ENCODE data around the gene RGS9.
"Not testable (repeated sequence)": the region's sequence is repeated elsewhere in the genome, so short reads cannot be mapped to it uniquely, and the experiment has no call there.

Gene RGS9

GRCh38 chr17:65116515-65116914, 20.7 kb upstream of the RGS9 start:
- not testable (repeated sequence) for DNase-seq

DNA sequence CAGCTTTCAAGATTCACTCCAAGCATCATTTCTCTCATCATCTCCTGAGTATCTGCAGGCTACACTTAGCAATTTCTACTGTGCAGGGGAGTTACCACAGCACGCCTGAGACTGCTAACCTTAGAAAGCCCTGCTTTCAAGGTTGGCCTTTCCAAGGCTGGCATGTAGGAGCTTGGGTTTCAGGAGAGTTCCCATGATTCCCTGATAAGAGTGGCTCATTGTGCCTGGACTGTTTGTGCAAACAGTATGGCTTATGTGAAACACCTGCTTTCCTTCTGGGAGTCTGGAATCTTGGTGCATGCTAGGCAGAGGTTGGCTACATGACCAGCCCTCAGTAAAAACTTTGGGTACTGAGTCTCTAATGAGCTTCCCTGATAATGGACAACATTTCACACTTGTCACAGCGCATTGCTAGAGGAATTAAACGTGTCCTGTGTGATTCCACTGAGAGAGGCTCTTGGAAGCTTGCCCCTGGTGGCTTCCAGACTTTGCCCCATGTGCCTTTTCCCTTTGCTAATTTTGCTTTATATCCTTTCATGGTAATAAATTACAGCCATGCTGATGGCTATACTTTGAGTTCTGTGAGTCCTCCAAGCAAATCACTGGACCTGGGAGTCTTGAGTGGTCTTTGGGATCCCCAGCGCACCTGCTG, 19.7 kb upstream of the RGS9 start:
- DNase-seq = no peak

DNA sequence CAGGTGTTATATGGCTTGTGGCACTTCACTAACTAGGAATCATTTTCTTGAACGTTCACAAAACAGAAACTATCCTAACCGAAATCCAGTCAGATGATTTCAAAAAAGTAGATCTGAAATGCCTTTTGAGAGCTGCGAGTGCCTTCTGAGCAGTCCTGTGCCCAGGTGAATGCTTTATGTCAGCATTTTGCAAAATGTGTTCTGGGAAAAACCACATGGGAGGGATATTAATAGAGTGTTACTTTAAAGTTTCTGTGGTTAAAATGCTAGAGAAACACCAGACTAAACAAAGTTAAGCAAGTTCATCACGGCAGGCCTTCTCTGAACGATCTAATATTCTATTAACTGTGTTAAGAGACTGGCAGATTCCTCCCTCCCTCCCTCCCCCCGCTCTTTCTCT, 15.8 kb upstream of the RGS9 start:
- DNase-seq = no peak

DNA sequence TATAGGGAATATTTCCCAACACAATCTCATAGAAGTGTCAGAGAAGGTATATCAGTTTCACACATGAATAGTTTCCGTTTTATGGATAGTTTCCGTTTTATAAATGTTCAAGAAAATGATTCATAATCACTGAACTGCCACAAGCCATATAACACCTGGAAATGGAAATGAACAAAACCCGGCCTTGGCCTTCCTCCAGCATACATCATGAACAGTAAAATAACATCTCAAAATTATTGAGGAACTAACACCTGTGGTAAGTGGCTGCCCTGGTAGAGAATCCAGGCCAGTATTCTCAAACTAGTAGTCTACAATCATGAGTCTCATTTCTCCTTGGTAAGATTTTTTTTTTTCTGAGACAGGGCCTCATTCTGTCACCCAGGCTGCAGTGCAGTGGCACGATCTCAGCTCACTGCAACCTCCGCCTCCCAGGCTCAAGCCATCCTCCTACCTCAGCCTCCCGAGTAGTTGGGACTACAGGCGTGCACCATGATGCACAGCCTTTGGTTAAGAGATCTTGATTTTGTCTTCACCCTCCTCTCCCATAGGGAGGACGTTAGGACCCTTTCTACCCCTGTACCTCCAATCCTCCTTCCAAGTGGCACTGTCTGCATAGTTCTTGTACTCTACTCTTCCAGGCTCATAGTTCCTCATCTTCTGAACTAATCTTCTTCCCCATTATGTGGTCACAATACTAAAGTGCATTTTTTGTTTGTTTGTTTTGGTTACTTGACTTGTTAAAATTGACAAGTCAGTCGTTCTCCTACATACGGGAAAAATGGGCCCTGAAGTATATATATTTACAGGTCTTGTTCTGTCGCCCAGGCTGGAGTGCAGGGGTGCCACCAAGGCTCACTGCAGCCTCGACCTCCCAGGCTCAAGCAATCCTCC, 15.0 kb upstream of the RGS9 start:
- DNase-seq = peak; percentile 58

- peak; percentile 89 for DNase-seq
These were observed 14.1 kb upstream of the RGS9 start for GRCh38 chr17:65122836-65123756.

- DNase-seq = no peak
These were observed 13.2 kb upstream of the RGS9 start for GRCh38 chr17:65123757-65124675.

DNA sequence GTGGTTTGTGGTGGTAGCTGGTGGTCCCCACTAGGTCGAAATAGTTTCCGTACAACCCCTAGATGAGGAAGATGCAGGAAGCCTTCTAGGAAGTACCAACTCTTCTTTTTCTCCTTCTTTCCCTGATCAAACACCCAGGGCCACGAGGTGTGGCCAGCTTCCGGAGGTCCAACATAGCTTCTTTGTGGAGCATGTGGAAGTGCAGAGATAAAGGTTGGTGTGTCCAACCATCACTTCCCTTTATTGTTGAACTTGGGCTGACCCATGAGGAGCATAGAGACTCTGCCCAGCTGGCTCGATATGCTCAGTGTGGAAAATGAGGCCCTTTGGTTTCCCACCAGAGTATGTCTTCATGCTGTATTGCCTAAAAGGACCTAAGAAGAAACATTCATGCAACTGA, 6.3 kb upstream of the RGS9 start:
- DNase-seq = no peak

DNA sequence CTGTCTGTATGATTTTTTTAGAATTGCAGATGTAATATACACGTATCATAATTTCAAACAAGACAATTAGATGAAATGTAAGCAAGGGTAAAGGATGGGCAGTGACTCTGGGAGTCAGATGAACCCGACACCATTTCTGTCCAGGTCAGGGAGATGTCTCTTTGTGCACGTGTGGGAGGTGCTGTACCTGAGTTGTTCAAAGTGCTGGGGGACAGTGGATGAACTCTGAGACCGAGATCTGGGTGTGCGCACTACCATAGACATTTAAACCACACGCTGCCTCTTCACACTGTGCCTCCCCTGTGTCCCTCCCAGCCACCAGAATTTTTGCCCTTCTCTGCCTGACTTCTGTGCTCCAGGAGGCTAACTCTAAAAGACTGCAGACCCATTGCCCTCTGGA, 5.9 kb upstream of the RGS9 start:
- no peak for DNase-seq

DNA sequence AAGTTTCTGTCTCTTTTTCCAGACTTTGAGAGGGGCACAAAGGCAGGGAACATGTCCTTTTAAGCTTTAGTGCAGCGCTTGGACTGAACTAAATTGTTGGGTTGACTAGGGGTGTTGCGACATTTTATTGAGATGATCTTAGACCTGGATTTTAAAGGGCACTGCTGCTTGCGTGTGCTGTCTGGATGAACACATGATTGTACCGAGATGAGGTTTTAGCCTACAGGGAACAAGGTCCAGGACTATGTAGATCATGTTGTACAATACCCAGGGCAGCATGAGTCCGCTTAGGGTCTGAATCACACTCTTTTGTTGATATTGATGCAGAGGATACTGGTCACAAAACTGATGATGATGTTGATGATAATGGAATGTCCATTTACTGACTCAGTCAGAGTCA, 5.2 kb upstream of the RGS9 start:
- no peak for DNase-seq

- no peak for DNase-seq
These were observed 3.1 kb upstream of the RGS9 start for GRCh38 chr17:65134035-65134434.

DNA sequence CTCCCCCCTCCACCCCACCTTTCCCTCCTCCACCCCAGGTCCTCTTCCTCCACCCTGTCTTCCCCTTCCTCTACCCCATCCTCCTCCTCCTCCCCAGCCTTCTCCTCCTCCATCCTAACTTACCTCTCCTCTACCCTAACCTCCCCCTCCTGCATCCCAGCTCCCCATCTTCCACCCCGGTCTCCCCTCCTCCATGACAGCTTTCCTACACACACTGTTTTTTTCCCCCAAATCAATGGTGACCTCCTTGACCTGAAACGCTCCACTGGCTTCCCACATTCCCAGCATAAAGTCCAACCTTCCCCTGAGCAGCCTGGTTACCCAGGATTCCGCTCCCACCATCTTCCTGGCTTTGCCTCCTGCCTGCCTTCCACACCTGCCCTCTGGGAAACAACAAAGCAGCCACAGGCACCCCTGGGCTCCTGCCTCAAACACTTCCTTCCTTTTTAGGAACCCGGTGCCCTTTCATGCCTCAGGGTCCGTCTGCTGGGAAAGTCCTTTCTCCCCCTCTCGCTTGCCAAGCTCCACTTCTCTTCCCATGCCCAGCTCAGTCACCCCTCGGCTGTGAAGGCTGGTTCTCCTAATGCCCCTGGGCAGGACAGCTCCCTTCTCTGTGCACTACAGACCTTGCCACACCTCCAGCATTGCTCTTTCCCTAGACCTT, 2.1 kb downstream of the RGS9 start:
- no peak for DNase-seq

DNA sequence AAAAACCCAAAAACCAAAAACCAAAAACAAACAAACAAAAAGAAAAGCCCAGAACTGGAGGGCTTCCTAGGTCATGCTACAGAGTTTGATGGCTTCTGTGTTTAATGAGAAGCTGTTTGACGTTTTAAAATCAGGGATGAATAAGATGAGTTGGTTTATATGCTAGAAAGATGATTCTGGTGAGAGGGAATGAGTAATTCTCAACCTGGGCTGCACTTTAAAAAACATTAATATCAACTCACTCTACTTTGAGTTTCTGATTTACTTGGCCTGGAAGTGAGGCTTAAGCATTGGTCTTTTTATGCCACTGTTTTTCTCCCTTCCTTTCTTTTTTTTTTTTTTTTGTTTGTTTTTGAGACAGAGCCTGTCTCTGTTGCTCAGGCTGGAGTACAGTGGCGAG, 5.1 kb downstream of the RGS9 start:
- no peak for DNase-seq

DNA sequence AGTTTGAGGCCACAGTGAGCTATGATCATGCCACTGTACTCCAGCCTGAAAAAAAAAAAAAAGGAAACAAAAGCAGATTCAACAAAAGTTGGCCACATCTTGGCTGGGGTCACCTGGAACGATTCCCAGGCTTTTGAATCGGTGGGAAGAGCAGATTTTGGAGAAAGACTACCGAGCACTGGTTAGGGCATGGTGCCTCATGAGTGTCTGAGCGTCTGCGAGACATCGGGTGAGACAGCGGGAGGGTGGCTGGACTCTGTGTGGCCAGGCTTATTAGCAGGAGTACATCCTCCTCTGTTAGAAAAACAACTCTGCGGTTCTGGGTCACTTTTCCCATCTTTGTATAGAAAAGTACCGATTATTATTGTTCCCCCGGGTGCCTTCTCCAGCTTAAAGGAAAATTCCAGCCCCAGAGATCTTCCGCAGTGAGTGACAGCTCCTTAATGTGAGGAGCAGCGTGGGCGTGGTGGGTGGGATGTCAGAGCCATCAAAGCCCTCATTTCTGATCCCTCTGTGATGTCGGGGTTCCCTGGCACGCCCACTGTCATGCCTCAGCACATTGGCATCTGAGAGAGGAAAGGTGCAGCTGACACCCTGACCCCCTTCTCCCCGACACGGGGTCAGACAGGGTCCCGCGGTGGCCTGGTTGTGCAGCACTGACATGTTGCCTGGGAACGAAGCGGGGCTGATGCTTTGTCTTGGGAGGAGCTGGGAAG, 6.9 kb downstream of the RGS9 start:
- no peak for DNase-seq

GRCh38 chr17:65145743-65146142, 8.6 kb downstream of the RGS9 start:
- no peak for DNase-seq

DNA sequence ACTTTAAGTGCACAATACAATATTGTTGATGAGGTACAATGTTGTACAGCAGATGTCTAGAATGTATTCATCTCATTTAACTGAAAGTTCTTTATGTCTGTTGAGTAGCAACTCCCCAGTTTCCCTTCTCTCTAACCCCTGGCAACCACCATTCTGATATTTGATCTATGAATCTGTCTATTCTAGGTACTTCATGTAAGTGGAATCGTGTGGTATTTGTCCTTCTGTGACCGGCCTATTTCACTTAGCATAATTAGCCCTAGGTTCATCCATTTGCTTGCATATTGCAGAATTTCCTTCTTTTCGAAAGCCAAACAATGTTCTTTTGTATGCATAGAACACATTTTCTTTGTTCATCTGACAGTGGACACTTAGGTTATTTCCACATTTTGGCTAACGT, 10.8 kb downstream of the RGS9 start:
- DNase-seq = no peak

GRCh38 chr17:65154770-65155589, 17.8 kb downstream of the RGS9 start:
- no peak for DNase-seq

DNA sequence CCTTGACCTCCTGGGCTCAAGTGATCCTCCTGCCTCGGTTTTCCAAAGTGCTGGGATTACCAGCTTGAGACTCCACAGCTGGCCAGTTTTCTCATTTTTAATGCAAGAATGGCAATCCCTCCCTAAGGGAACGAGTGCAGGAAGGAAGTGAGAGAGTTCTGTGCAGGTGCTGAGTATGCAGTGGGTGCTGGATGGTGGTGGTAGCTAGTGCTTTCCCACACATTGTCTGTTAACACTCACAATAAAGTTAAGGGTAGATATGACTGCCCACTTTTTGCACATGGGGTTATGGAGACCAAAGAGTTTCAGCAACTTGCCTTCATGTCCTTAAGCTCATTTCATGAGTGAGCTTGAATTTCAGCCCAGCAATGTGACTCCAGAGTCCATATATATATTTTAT, 18.5 kb downstream of the RGS9 start:
- no peak for DNase-seq

- DNase-seq = no peak
These were observed 19.1 kb downstream of the RGS9 start for GRCh38 chr17:65156185-65156834.

DNA sequence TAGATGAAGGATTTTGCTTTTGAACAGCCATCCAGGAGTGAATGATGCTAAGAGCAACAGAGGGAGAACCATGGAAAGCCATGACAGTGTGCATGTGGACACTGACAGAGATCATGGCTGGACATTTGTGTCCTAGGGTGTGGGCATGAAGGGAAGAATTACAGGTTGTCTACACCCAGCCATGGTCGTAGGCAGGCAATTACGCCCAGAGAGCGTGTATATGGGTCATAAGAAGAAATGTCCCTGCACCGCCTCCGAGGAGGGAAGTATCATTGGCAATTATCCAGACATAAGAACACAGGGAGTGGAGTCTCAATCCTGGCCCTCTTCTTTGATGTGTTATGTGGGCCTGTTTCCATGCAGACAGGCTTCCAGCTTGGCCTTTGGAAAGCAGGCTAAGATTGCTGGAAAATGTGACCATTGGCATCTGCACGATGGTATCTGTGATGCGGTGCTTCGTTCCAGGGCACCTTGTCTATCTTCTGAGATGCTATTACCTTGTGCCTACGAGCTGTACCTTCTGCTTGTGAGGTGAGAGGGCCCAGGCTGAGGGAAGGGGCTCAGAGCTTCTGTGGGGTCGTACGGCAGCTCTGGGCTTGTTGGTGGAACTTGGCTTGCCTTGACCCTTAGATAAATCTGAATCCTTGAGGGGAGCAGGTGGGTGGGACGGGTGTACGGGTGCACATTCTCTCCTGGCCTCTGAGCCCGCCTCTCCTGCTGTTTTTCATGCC, 19.8 kb downstream of the RGS9 start:
- no peak for DNase-seq
